Muscle layer of colon (tissue), 2 donors: Measurements from ENCODE around the gene CAP2.
A peak's percentile ranks its signal among the peaks of the same experiment; 100 is the strongest.

Experiments
- H3K27ac ChIP-seq: one replicate; pipeline ENCODE4 v1.7.0; 2013; ENCODE audit warnings: low read depth, mild to moderate bottlenecking, low read length, moderate library complexity
- H3K27me3 ChIP-seq, 2 donors: one replicate each; pipeline ENCODE4 v1.7.0; 2013; ENCODE audit warnings: low read length in 2 of 2, mild to moderate bottlenecking in 2 of 2; ENCODE audit not compliant: insufficient read depth in 2 of 2, control insufficient read depth in 1 of 2
- H3K36me3 ChIP-seq: one replicate; pipeline ENCODE4 v1.7.0; 2013; ENCODE audit warnings: mild to moderate bottlenecking, low read length; ENCODE audit not compliant: insufficient read depth
- H3K4me1 ChIP-seq: one replicate; pipeline ENCODE4 v1.7.0; 2013; ENCODE audit warnings: mild to moderate bottlenecking, low read length; ENCODE audit not compliant: insufficient read depth
- H3K4me3 ChIP-seq, 2 donors: one replicate each; pipeline ENCODE4 v1.7.0; 2013; ENCODE audit warnings: low read length in 2 of 2, low read depth in 1 of 2, mild to moderate bottlenecking in 1 of 2, moderate library complexity in 1 of 2
- H3K9ac ChIP-seq: one replicate; pipeline ENCODE4 v1.7.0; 2013; ENCODE audit warnings: low read length
- H3K9me3 ChIP-seq: one replicate; pipeline ENCODE4 v1.7.0; 2013; ENCODE audit warnings: mild to moderate bottlenecking, low read length
- donor health status: abdominal sarcoma.
- donor health status: Adenocarcinoma of cecum.

Gene CAP2

GRCh38 chr6:17367868-17368267 is 25.5 kb upstream of the CAP2 start:
- H3K27me3 ChIP-seq, result no peaks in the 10 kb centered on the region
- H3K4me1 ChIP-seq, result no peaks in the 10 kb centered on the region
- no peak overlapping the region for H3K27ac ChIP-seq
- H3K9ac ChIP-seq, result no peak overlapping the region
- no peak overlapping the region for H3K4me3 ChIP-seq
- no peaks in the 10 kb centered on the region for H3K36me3 ChIP-seq
- H3K9me3 ChIP-seq, result no peaks in the 10 kb centered on the region

GRCh38 chr6:17381424-17382147 is 11.8 kb upstream of the CAP2 start:
- Histone ChIP-seq H3K9me3 (no peaks in the 10 kb centered on the region), H3K27me3 (no peaks in the 10 kb centered on the region), H3K27ac (no peak overlapping the region), H3K9ac (no peak overlapping the region), H3K36me3 (no peaks in the 10 kb centered on the region), H3K4me1 (no peaks in the 10 kb centered on the region), H3K4me3 (no peak overlapping the region)

GRCh38 chr6:17385660-17386059 is 7.7 kb upstream of the CAP2 start:
- Histone ChIP-seq H3K9me3 (no peaks in the 10 kb centered on the region), H3K36me3 (no peaks in the 10 kb centered on the region), H3K27ac (no peak overlapping the region), H3K4me3 (no peak overlapping the region), H3K9ac (no peak overlapping the region), H3K27me3 (no peaks in the 10 kb centered on the region), H3K4me1 (no peaks in the 10 kb centered on the region)

- no peak overlapping the region for H3K27ac ChIP-seq
- no peaks in the 10 kb centered on the region for H3K9me3 ChIP-seq
- H3K4me3 ChIP-seq, result no peak overlapping the region
- H3K4me1 ChIP-seq, result peaks cover 6% of the 10 kb centered on the region
- no peaks in the 10 kb centered on the region for H3K27me3 ChIP-seq
- no peak overlapping the region for H3K9ac ChIP-seq
- H3K36me3 ChIP-seq, result no peaks in the 10 kb centered on the region
Observed at GRCh38 chr6:17388365-17388764, 5.0 kb upstream of the CAP2 start.

- H3K27ac ChIP-seq, result no peak overlapping the region
- no peak overlapping the region for H3K9ac ChIP-seq
- H3K36me3 ChIP-seq, result no peaks in the 10 kb centered on the region
- peaks cover 6% of the 10 kb centered on the region for H3K4me1 ChIP-seq
- no peaks in the 10 kb centered on the region for H3K9me3 ChIP-seq
- H3K27me3 ChIP-seq, result no peaks in the 10 kb centered on the region
- no peak overlapping the region for H3K4me3 ChIP-seq
Observed at GRCh38 chr6:17389274-17389847, 4.0 kb upstream of the CAP2 start.

GRCh38 chr6:17390276-17390675 is 3.1 kb upstream of the CAP2 start:
- Histone ChIP-seq H3K36me3 (no peaks in the 10 kb centered on the region), H3K4me1 (peaks cover 6% of the 10 kb centered on the region), H3K27ac (no peak overlapping the region), H3K9me3 (no peaks in the 10 kb centered on the region), H3K9ac (no peak overlapping the region), H3K27me3 (no peaks in the 10 kb centered on the region), H3K4me3 (no peak overlapping the region)

- Histone ChIP-seq H3K27me3 (no peaks in the 10 kb centered on the region), H3K36me3 (no peaks in the 10 kb centered on the region), H3K4me3 (no peak overlapping the region), H3K4me1 (peaks cover 6% of the 10 kb centered on the region), H3K9ac (no peak overlapping the region), H3K9me3 (no peaks in the 10 kb centered on the region), H3K27ac (no peak overlapping the region)
Observed at GRCh38 chr6:17391976-17392375, 1.4 kb upstream of the CAP2 start.

GRCh38 chr6:17393892-17394631 is 667 bp downstream of the CAP2 start:
- no peaks in the 10 kb centered on the region for H3K27me3 ChIP-seq
- H3K36me3 ChIP-seq, result no peaks in the 10 kb centered on the region
- peak overlapping the region; percentile 58 for H3K9ac ChIP-seq

GRCh38 chr6:17395112-17395511 is 1.7 kb downstream of the CAP2 start:
- Histone ChIP-seq H3K27ac (no peak overlapping the region), H3K4me3 (no peak overlapping the region), H3K36me3 (no peaks in the 10 kb centered on the region), H3K9me3 (no peaks in the 10 kb centered on the region), H3K4me1 (peaks cover 13% of the 10 kb centered on the region), H3K9ac (no peak overlapping the region), H3K27me3 (no peaks in the 10 kb centered on the region)

More at GRCh38 chr6:17393892-17394631, 667 bp downstream of the CAP2 start:
- Histone ChIP-seq H3K27ac (peak overlapping the region; percentile 84), H3K9me3 (no peaks in the 10 kb centered on the region), H3K4me3 (peak overlapping the region; percentile 59 to 80), H3K4me1 (peaks cover 13% of the 10 kb centered on the region)

- no peaks in the 10 kb centered on the region for H3K36me3 ChIP-seq
- H3K4me1 ChIP-seq, result peaks cover 13% of the 10 kb centered on the region
- H3K4me3 ChIP-seq, result no peak overlapping the region
- H3K9ac ChIP-seq, result no peak overlapping the region
- H3K27me3 ChIP-seq, result no peaks in the 10 kb centered on the region
- H3K27ac ChIP-seq, result no peak overlapping the region
- H3K9me3 ChIP-seq, result no peaks in the 10 kb centered on the region
Observed at GRCh38 chr6:17396256-17396655, 2.9 kb downstream of the CAP2 start.

- Histone ChIP-seq H3K4me3 (no peak overlapping the region), H3K27me3 (no peaks in the 10 kb centered on the region), H3K27ac (no peak overlapping the region), H3K9me3 (no peaks in the 10 kb centered on the region), H3K36me3 (no peaks in the 10 kb centered on the region), H3K9ac (no peak overlapping the region), H3K4me1 (peaks cover 9% of the 10 kb centered on the region)
Observed at GRCh38 chr6:17397764-17398194, 4.4 kb downstream of the CAP2 start.
